NCI-H2107 treated with DMSO at 0.1 percent for 48 hours (cell line): ENCODE results near the gene SCYGR3.
"Not testable (repeated sequence)": the region's sequence is repeated elsewhere in the genome, so short reads cannot be mapped to it uniquely, and the experiment has no call there.

Source experiments
- DNase-seq: peaks from one replicate; lab custom pipeline; 2025; ENCODE audit not compliant: unreplicated experiment; lab: John Stamatoyannopoulos, UW

SCYGR3 gene

GRCh38 chr2:227614246-227614645, 394 bp downstream of the SCYGR3 start:
- DNase-seq = peak; percentile 1

GRCh38 chr2:227613272-227613660, 1.4 kb downstream of the SCYGR3 start:
- DNase-seq = no peak

- peak; percentile 2 for DNase-seq
Measured at GRCh38 chr2:227612546-227613271, 1.9 kb downstream of the SCYGR3 start.

- no peak for DNase-seq
Measured at GRCh38 chr2:227610123-227610522, 4.5 kb downstream of the SCYGR3 start.

GRCh38 chr2:227608561-227609338, 5.9 kb downstream of the SCYGR3 start:
- DNase-seq = peak; percentile 2

GRCh38 chr2:227607941-227608340, 6.7 kb downstream of the SCYGR3 start:
- no peak for DNase-seq

GRCh38 chr2:227606476-227606875, 8.2 kb downstream of the SCYGR3 start:
- no peak for DNase-seq

- DNase-seq = no peak
Measured at GRCh38 chr2:227602358-227602757, 12.3 kb downstream of the SCYGR3 start.

- not testable (repeated sequence) for DNase-seq
Measured at GRCh38 chr2:227598835-227599503, 15.7 kb downstream of the SCYGR3 start, which contains the start of gene SCYGR2. SCYGR2 (plus strand) TSS chr2:227598893; CDS start chr2:227598893, 0 bp downstream.

- DNase-seq = no peak
Measured at GRCh38 chr2:227597998-227598397, 16.6 kb downstream of the SCYGR3 start.

- DNase-seq = no peak
Measured at GRCh38 chr2:227597036-227597435, 17.6 kb downstream of the SCYGR3 start.

- DNase-seq = no peak
Measured at GRCh38 chr2:227595797-227596196, 18.8 kb downstream of the SCYGR3 start.

- DNase-seq = no peak
Measured at GRCh38 chr2:227592694-227593387, 21.8 kb downstream of the SCYGR3 start.

- no peak for DNase-seq
Measured at GRCh38 chr2:227582369-227582768, 32.3 kb downstream of the SCYGR3 start.

GRCh38 chr2:227579791-227580190, 34.8 kb downstream of the SCYGR3 start:
- no peak for DNase-seq

- peak; percentile 5 for DNase-seq
Measured at GRCh38 chr2:227578642-227579041, 36.0 kb downstream of the SCYGR3 start.

GRCh38 chr2:227577555-227577954, 37.1 kb downstream of the SCYGR3 start:
- no peak for DNase-seq

GRCh38 chr2:227576812-227577211, 37.8 kb downstream of the SCYGR3 start:
- DNase-seq = no peak

- DNase-seq = no peak
Measured at GRCh38 chr2:227576110-227576509, 38.5 kb downstream of the SCYGR3 start.

GRCh38 chr2:227570615-227571014, 44.0 kb downstream of the SCYGR3 start:
- no peak for DNase-seq

GRCh38 chr2:227568852-227569169, 45.8 kb downstream of the SCYGR3 start:
- no peak for DNase-seq
